Cardiac fibroblast (primary cell): ENCODE data around the gene SYNPO2.
A peak's percentile ranks its signal among the peaks of the same experiment; 100 is the strongest.

Source experiments
- DNase-seq, 2 donors: peaks; one replicate each; pipeline versions ENCODE4 v3.0.0 to v3.0.0-alpha.2; 2010; ENCODE audit warnings: low read depth in 2 of 2
- H3K4me3 ChIP-seq, 2 donors: replicated peaks in 1 of 2; 1 replicate in 1 of 2; 2 replicates in 1 of 2; pipeline ENCODE4 v1.5.1; 2011; ENCODE audit warnings: low read depth in 2 of 2, low read length in 2 of 2, mild to moderate bottlenecking in 2 of 2, moderate library complexity in 1 of 2
- CTCF ChIP-seq: IDR thresholded peaks from one replicate; pipeline ENCODE4 v1.5.1; 2011; ENCODE audit warnings: low read depth, mild to moderate bottlenecking, low read length, inconsistent platforms

Gene SYNPO2

DNA sequence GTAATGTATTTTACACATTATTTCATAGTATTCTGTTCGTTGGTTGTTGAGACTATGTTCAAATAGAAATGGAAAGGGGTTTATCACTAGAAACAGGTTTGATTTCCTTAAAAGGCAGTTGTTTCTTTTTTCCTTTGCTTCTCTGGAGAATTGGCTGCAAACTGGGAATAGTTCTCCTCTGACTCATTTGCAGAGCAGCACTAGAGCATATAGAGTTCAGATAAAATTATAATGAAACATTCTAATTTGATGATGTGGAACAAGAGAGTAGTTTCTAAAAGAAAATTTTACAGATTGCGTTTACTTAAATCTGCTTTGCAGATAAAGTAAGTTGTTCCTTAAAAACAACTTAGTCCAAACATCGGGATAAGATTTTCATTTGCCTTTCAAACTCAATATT is 29.7 kb downstream of the SYNPO2 start:
- H3K4me3 ChIP-seq: no peak overlapping the region
- DNase-seq: peak; percentile 89 to 91
- no peak for TF ChIP-seq CTCF

- no peak for TF ChIP-seq CTCF
- peak; percentile 40 to 73 for DNase-seq
- H3K4me3 ChIP-seq: no peak overlapping the region
Measured at GRCh38 chr4:118920247-118920646, 31.6 kb downstream of the SYNPO2 start.

GRCh38 chr4:118921786-118922185 is 33.1 kb downstream of the SYNPO2 start:
- TF ChIP-seq CTCF: no peak
- no peak overlapping the region for H3K4me3 ChIP-seq
- DNase-seq: no peak

DNA sequence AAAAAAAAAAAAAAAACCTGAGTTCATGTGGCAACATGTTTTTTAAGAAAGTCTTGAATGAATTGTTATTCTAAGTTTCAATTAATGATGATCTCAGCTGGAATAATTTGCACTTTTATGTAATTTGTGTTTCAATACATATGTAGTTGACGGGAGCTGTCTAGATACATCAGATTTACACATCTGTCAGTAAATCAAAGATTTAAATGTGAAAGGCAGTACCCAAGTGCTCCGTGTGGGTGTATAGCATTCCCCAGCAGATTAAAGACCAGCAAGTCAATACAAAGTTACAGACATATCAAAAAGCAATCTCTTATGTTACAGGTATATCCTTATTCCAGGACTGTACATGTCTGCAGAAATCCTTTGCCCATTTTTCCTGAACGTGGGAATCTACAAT is 35.2 kb downstream of the SYNPO2 start:
- no peak for TF ChIP-seq CTCF
- H3K4me3 ChIP-seq: no peak overlapping the region
- no peak for DNase-seq

DNA sequence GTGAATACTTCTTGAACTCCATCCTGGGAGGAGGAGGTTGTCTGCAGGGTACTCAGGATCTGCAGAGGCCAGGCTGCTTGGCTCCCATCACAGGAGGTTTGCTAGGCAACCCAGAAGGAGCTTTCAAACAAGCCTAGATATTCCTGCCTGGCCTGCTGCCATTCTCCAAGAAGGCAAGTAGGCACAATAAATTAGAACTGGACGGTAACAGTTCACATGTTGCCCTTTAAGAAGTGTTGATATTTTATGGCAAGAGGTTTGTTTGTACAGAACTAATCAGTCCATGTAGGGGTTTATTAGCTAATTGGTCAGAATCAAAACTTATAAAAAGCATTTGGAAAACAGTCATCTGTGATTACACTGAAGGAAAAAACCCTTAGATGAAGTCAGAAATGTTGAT is 39.3 kb downstream of the SYNPO2 start:
- TF ChIP-seq CTCF: no peak
- H3K4me3 ChIP-seq: no peak overlapping the region
- peak in 1 of 2 donors; percentile 74 for DNase-seq

DNA sequence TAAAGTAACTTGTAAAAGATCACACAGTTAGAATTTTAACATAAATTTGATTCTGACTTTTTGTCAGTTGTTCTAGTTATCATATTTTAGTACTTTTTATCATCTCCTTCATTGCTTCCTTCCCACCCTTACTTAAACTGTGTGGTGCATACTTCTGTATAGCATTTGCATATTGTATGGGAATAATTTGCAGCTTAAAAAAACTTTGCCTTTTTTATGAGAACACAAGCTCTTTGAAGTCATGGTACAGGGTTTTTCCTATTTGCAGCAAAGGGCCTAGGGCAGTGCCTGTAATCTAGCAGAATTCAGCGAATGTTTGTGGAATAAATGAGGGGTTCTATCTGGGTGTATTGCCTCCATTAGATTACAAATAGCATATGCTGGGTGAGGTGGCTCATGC is 41.6 kb downstream of the SYNPO2 start:
- DNase-seq: no peak
- no peak overlapping the region for H3K4me3 ChIP-seq
- no peak for TF ChIP-seq CTCF

- no peak for TF ChIP-seq CTCF
- no peak for DNase-seq
Measured at GRCh38 chr4:118931786-118932185, 43.1 kb downstream of the SYNPO2 start.

More at GRCh38 chr4:118931786-118932185, 43.1 kb downstream of the SYNPO2 start:
- no peak overlapping the region for H3K4me3 ChIP-seq
